Nephron progenitor cell (in vitro differentiated cells): ENCODE data around the gene PITPNM2.

Experiments used
- DNase-seq: peaks from one replicate; pipeline ENCODE4 v3.0.0; 2021
- H3K27ac Mint-ChIP-seq: 2 replicates; pipeline ENCODE4 v1.8.0; 2021; ENCODE audit warnings: mild to moderate bottlenecking, moderate library complexity, mixed read lengths
- H3K27me3 Mint-ChIP-seq: 2 replicates; pipeline ENCODE4 v1.8.0; 2021; ENCODE audit warnings: mild to moderate bottlenecking, low read depth, mixed read lengths; ENCODE audit not compliant: poor library complexity
- H3K36me3 Mint-ChIP-seq: 2 replicates; pipeline ENCODE4 v1.8.0; 2021; ENCODE audit warnings: low read depth, mixed read lengths
- H3K4me1 Mint-ChIP-seq: 2 replicates; pipeline ENCODE4 v1.8.0; 2021; ENCODE audit warnings: mixed read lengths
- H3K4me3 Mint-ChIP-seq: 2 replicates; pipeline ENCODE4 v1.8.0; 2021; ENCODE audit warnings: mild to moderate bottlenecking, moderate library complexity, mixed read lengths
- H3K9me3 Mint-ChIP-seq: 2 replicates; pipeline ENCODE4 v1.8.0; 2021; ENCODE audit warnings: mild to moderate bottlenecking, moderate library complexity, mixed read lengths
- TF ChIP-seq, protein P1 (sequence below): fragments of 200-600 bp; sonication (generic); IDR thresholded peaks from 2 replicates; pipeline ENCODE4 v1.5.0; 2021; ENCODE audit warnings: antibody characterized with exemption

The PITPNM2 gene

DNA sequence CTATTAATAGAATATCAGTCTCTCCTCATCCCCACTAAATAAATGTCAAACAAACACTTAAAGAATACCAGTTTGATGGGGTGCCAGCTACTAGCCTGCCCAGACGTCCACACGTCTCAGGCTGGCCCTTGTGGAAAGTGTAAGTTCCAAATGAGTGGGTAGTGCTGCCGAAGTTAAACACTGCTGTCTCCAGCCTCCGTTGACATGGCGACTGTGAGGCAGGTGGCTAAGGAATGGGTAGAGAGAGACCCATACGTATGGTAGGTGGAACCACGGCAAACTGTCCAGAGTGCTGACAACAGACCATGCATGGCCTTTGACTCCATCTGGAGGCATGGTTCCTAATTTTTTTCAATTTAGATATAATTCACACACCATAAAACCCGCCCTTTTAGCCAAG, 37.9 kb downstream of the PITPNM2 start:
- Mint-ChIP-seq H3K9me3 (no peaks in the 10 kb centered on the region), H3K36me3 (no peaks in the 10 kb centered on the region), H3K27ac (no peak overlapping the region), H3K4me1 (peaks cover 56% of the 10 kb centered on the region), H3K4me3 (no peak overlapping the region), H3K27me3 (peaks cover 5% of the 10 kb centered on the region)
- no peak for DNase-seq
- TF ChIP-seq, protein P1, sequence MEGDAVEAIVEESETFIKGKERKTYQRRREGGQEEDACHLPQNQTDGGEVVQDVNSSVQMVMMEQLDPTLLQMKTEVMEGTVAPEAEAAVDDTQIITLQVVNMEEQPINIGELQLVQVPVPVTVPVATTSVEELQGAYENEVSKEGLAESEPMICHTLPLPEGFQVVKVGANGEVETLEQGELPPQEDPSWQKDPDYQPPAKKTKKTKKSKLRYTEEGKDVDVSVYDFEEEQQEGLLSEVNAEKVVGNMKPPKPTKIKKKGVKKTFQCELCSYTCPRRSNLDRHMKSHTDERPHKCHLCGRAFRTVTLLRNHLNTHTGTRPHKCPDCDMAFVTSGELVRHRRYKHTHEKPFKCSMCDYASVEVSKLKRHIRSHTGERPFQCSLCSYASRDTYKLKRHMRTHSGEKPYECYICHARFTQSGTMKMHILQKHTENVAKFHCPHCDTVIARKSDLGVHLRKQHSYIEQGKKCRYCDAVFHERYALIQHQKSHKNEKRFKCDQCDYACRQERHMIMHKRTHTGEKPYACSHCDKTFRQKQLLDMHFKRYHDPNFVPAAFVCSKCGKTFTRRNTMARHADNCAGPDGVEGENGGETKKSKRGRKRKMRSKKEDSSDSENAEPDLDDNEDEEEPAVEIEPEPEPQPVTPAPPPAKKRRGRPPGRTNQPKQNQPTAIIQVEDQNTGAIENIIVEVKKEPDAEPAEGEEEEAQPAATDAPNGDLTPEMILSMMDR = no peak

DNA sequence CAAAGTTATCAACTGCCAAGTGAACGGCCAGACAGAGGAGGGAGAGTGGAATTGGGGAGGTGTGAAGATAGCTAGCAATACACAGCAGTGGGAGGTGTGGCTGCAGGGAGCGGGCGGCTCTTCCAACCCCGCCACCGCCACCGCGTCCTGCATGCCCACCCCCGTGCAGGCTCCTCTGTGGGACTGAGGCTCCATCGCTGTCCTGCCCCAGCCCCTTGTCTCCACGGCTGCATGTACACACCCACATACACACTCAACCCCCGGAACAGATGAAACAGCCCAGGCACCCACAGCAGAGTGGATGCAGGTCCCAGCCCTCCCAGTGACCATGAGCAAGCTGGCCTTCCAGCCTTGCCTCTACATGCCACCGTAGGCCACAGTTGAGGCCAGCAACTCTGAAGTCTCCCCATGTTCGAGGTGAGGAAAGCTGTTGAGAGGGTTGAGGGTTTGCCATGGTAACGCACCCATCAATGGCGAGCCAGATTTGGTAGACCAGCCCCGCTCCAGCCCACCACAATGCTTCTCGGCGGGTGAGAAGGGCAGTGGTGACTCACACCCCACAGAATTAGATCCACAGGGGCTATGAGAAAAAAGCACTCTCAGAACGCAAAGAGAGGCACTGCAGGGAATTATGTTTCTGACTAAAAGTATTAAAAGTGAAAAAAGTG, 39.3 kb downstream of the PITPNM2 start:
- Mint-ChIP-seq H3K4me3 (no peak overlapping the region), H3K27ac (no peak overlapping the region)

DNA sequence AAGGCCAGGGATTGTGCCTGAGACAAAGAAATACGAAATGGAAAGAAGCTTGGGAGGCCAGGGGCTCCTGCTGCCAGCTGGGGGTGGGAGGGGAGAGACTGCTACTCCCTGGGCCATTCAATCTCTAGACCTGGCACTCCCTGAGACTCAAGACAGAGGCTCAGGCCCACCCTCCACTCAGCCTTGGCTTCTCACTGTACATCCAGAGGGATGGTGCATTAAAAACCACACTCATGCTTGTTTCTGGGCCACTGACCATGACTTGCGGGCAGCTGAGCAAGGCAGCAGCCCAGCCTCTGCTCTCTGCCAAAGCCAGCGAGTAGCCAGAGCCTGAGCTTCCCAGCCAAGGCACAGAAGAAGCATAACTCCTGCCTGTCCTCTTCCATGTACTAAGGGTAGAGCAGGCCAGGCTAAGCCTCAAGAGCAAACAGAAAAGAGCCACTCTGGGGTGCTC, 41.5 kb downstream of the PITPNM2 start:
- Mint-ChIP-seq H3K4me1 (peaks cover 70% of the 10 kb centered on the region), H3K4me3 (no peak overlapping the region), H3K27me3 (peaks cover 6% of the 10 kb centered on the region), H3K9me3 (no peaks in the 10 kb centered on the region), H3K27ac (no peak overlapping the region), H3K36me3 (no peaks in the 10 kb centered on the region)
- no peak for DNase-seq
- TF ChIP-seq, protein P1 = no peak

More for the DNA sequence above, 39.3 kb downstream of the PITPNM2 start:
- no peaks in the 10 kb centered on the region for H3K36me3 Mint-ChIP-seq
- TF ChIP-seq, protein P1 = no peak
- DNase-seq = no peak
- peaks cover 70% of the 10 kb centered on the region for H3K4me1 Mint-ChIP-seq
- H3K9me3 Mint-ChIP-seq = no peaks in the 10 kb centered on the region
- peaks cover 3% of the 10 kb centered on the region for H3K27me3 Mint-ChIP-seq

DNA sequence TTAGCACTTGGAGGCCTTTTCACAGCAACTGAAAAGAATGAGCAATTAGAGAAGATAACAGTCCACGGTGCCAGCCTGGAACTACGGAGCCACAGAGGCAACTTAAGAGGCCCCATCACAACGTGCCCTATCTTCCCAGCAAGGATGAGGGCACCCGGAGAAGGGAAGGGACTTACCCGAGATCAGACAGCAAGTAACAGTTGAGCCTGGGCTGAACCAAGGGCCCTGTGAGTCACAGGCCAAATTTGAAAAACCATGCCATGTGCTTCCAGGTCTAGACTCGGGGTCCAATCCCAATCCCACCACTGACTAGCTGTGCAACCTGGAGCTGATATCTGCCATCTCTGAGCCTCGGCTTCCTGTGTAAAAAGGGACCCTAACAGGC, 42.2 kb downstream of the PITPNM2 start:
- peaks cover 6% of the 10 kb centered on the region for H3K27me3 Mint-ChIP-seq
- no peak for DNase-seq
- no peak overlapping the region for H3K4me3 Mint-ChIP-seq
- peaks cover 67% of the 10 kb centered on the region for H3K4me1 Mint-ChIP-seq
- no peak overlapping the region for H3K27ac Mint-ChIP-seq
- no peaks in the 10 kb centered on the region for H3K9me3 Mint-ChIP-seq
- H3K36me3 Mint-ChIP-seq = no peaks in the 10 kb centered on the region
- TF ChIP-seq, protein P1 = no peak

DNA sequence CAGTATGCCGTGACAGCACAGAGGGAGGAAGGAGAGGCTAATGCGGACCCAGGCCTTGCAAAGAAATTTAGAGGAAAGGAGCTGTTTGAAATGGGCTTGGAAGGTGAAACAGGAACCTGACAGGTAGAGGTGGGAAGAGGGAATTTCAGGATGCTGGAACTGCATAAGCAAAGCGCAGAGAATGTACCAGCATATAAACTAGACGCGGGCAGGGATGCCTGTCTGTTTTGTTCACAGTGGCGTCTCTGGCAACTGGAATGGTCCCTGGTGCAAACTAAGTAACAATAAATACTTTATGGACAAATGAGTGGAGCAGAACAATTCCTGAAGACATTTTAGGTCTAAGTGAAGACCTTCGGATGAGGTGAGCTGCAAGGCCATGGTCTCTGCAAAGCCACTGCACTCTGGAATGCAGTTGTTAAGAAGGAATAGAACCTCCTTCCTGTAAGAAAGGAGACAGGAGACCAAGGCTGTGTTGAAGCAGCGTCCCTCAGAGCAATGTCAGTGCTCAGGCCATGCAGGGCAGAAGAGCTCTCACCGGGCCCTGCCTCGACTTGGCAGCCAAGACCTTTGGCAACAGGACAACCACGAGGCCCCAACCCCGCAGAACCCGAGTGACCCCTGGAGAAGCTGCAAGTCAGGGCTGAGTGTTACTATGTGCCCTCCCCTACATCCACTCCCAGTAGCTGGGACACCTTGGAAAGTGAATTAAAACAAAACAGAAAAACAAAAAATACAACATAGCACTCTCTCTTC, 42.8 kb downstream of the PITPNM2 start:
- Mint-ChIP-seq H3K4me3 (no peak overlapping the region), H3K9me3 (no peaks in the 10 kb centered on the region), H3K27ac (no peak overlapping the region), H3K4me1 (peaks cover 67% of the 10 kb centered on the region), H3K27me3 (peaks cover 6% of the 10 kb centered on the region), H3K36me3 (no peaks in the 10 kb centered on the region)
- TF ChIP-seq, protein P1 = no peak
- DNase-seq = no peak
